H9 (cell line): Measurements from ENCODE around the gene RBM33. TPM values are rescaled to one million over a fixed set of nuclear protein-coding genes. Genes with fewer than 3 reads are reported as not detected.

Experiments
- DNase-seq: peaks from one replicate; pipeline ENCODE4 v3.0.0-alpha.2; 2017
- H2AFZ ChIP-seq: one replicate; pipeline ENCODE4 v1.6.1; 2013; ENCODE audit warnings: mild to moderate bottlenecking, low read length, control low read depth, moderate library complexity
- H2AK5ac ChIP-seq: 2 replicates; pipeline ENCODE4 v1.6.1; 2013; ENCODE audit warnings: low read length, control low read depth, mixed read lengths; ENCODE audit not compliant: insufficient read length
- H2BK120ac ChIP-seq: one replicate; pipeline ENCODE4 v1.6.1; 2013; ENCODE audit warnings: low read depth, mild to moderate bottlenecking, low read length, control low read depth, inconsistent platforms; ENCODE audit not compliant: poor library complexity, severe bottlenecking
- H2BK12ac ChIP-seq: 2 replicates; pipeline ENCODE4 v1.6.1; 2013; ENCODE audit warnings: low read length, control low read depth, mixed read lengths, low read depth; ENCODE audit not compliant: insufficient read length
- H2BK15ac ChIP-seq: 2 replicates; pipeline ENCODE4 v1.6.1; 2013; ENCODE audit warnings: low read depth, low read length, control low read depth
- H2BK20ac ChIP-seq: one replicate; pipeline ENCODE4 v1.6.1; 2013; ENCODE audit warnings: low read depth, mild to moderate bottlenecking, low read length, control low read depth, inconsistent platforms; ENCODE audit not compliant: poor library complexity, severe bottlenecking
- H2BK5ac ChIP-seq: 2 replicates; pipeline ENCODE4 v1.6.1; 2013; ENCODE audit warnings: low read length, control low read depth, mixed read lengths; ENCODE audit not compliant: insufficient read length
- H3K14ac ChIP-seq: 2 replicates; pipeline ENCODE4 v1.6.1; 2013; ENCODE audit warnings: low read length, control low read depth; ENCODE audit not compliant: insufficient read depth
- H3K18ac ChIP-seq: 2 replicates; pipeline ENCODE4 v1.6.1; 2013; ENCODE audit warnings: low read depth, mild to moderate bottlenecking, mixed read lengths, low read length, control low read depth; ENCODE audit not compliant: insufficient read length
- H3K23ac ChIP-seq: 2 replicates; pipeline ENCODE4 v1.6.1; 2013; ENCODE audit warnings: low read length, control low read depth, mixed read lengths, low read depth; ENCODE audit not compliant: insufficient read length
- H3K23me2 ChIP-seq: 2 replicates; pipeline ENCODE4 v1.6.1; 2013; ENCODE audit warnings: low read depth, mild to moderate bottlenecking, mixed read lengths, low read length, control low read depth; ENCODE audit not compliant: insufficient read length, poor library complexity, severe bottlenecking
- H3K27ac ChIP-seq: 2 replicates; pipeline ENCODE4 v1.5.1; 2013; ENCODE audit warnings: low read length, control low read depth, mixed read lengths, low read depth; ENCODE audit not compliant: insufficient read length
- H3K27me3 ChIP-seq: 2 replicates; pipeline ENCODE4 v1.6.1; 2013; ENCODE audit warnings: low read length, control low read depth, inconsistent platforms; ENCODE audit not compliant: insufficient read depth
- H3K4ac ChIP-seq: 2 replicates; pipeline ENCODE4 v1.6.1; 2013; ENCODE audit warnings: low read depth, mild to moderate bottlenecking, control low read depth, inconsistent platforms, low read length, moderate library complexity
- H3K4me1 ChIP-seq: 2 replicates; pipeline ENCODE4 v1.6.1; 2013; ENCODE audit warnings: low read length, control low read depth, inconsistent platforms; ENCODE audit not compliant: insufficient read depth
- H3K4me2 ChIP-seq: 2 replicates; pipeline ENCODE4 v1.6.1; 2013; ENCODE audit warnings: low read length, control low read depth, mixed read lengths; ENCODE audit not compliant: insufficient read length, insufficient read depth
- H3K56ac ChIP-seq: 2 replicates; pipeline ENCODE4 v1.6.1; 2013; ENCODE audit warnings: low read depth, mild to moderate bottlenecking, mixed read lengths, low read length, control low read depth; ENCODE audit not compliant: insufficient read length
- H3K79me1 ChIP-seq: 2 replicates; pipeline ENCODE4 v1.6.1; 2013; ENCODE audit warnings: low read depth, mild to moderate bottlenecking, moderate library complexity, low read length, control low read depth, inconsistent platforms; ENCODE audit not compliant: insufficient read depth, poor library complexity, severe bottlenecking
- H3K79me2 ChIP-seq: 2 replicates; pipeline ENCODE4 v1.6.1; 2013; ENCODE audit warnings: low read length, control low read depth, inconsistent platforms; ENCODE audit not compliant: insufficient read depth
- H3K9ac ChIP-seq: 2 replicates; pipeline ENCODE4 v1.6.1; 2013; ENCODE audit warnings: low read length, control low read depth, mixed read lengths; ENCODE audit not compliant: insufficient read length; ENCODE audit errors: extremely low read depth
- H3K9me3 ChIP-seq: one replicate; pipeline ENCODE4 v1.6.1; 2013; ENCODE audit warnings: low read depth, low read length, inconsistent platforms; ENCODE audit not compliant: control insufficient read depth
- H3T11ph ChIP-seq: one replicate; pipeline ENCODE4 v1.6.1; 2013; ENCODE audit warnings: mild to moderate bottlenecking, low read length, control low read depth, inconsistent platforms
- H4K20me1 ChIP-seq: one replicate; pipeline ENCODE4 v1.6.1; 2013; ENCODE audit not compliant: control insufficient read depth, insufficient read length, insufficient read depth
- H4K5ac ChIP-seq: 2 replicates; pipeline ENCODE4 v1.6.1; 2013; ENCODE audit warnings: low read depth, mild to moderate bottlenecking, mixed read lengths, low read length, control low read depth; ENCODE audit not compliant: insufficient read length
- H4K8ac ChIP-seq: replicated peaks from 2 replicates; pipeline ENCODE4 v1.6.1; 2013; ENCODE audit warnings: low read length, control low read depth, mixed read lengths, low read depth; ENCODE audit not compliant: insufficient read length
- H4K91ac ChIP-seq: 2 replicates; pipeline ENCODE4 v1.6.1; 2013; ENCODE audit warnings: low read depth, mild to moderate bottlenecking, moderate library complexity, mixed read lengths, low read length, control low read depth; ENCODE audit not compliant: insufficient read length
- H3K27ac Mint-ChIP-seq, 3 experiments: 2 replicates in 2 of 3; 3 replicates in 1 of 3; pipeline ENCODE4 v1.8.0; 2020 to 2021; ENCODE audit warnings: mixed read lengths in 3 of 3, mild to moderate bottlenecking in 1 of 3, moderate library complexity in 1 of 3
- H3K27me3 Mint-ChIP-seq: 2 replicates; pipeline ENCODE4 v1.8.0; 2021; ENCODE audit warnings: low read depth, mild to moderate bottlenecking, moderate library complexity, mixed read lengths
- H3K36me3 Mint-ChIP-seq, 3 experiments: 2 replicates in 2 of 3; 3 replicates in 1 of 3; pipeline ENCODE4 v1.8.0; 2020 to 2021; ENCODE audit warnings: low read depth in 3 of 3, mixed read lengths in 3 of 3; ENCODE audit not compliant: insufficient read depth in 1 of 3
- H3K4me1 Mint-ChIP-seq, 2 experiments: 2 replicates each; pipeline ENCODE4 v1.8.0; 2020; ENCODE audit warnings: mixed read lengths in 2 of 2
- H3K4me3 Mint-ChIP-seq, 2 experiments: 2 replicates in 1 of 2; 3 replicates in 1 of 2; pipeline ENCODE4 v1.8.0; 2020 to 2021; ENCODE audit warnings: mild to moderate bottlenecking in 2 of 2, mixed read lengths in 2 of 2, moderate library complexity in 1 of 2
- H3K9me3 Mint-ChIP-seq, 2 experiments: 2 replicates in 1 of 2; 3 replicates in 1 of 2; pipeline ENCODE4 v1.8.0; 2020; ENCODE audit warnings: mild to moderate bottlenecking in 2 of 2, mixed read lengths in 2 of 2, moderate library complexity in 1 of 2
- CTCF ChIP-seq: fragments of 200-600 bp; sonication (generic); conservative IDR thresholded peaks from 3 replicates; pipeline ENCODE4 v1.8.0; 2021; ENCODE audit warnings: antibody characterized with exemption, mild to moderate bottlenecking
- WGBS: extraction: QIAGEN DNeasy Blood & Tissue Kit; methylation state at CpG from one replicate; pipeline ENCODE4 v1.1.7; 2013; ENCODE audit warnings: missing lambda C conversion rate, low lambda C conversion rate, mixed read lengths; ENCODE audit not compliant: insufficient read length; ENCODE audit errors: extremely low coverage; 5-methylcytosine and 5-hydroxymethylcytosine counted together
- total RNA-seq: library from RNA; stranded (reverse); gene quantifications from 2 replicates; pipeline ENCODE4 v1.2.1, GENCODE V29; 2021

The RBM33 gene
- total RNA-seq, 1 experiment from 2014 or later = 71.3 TPM

DNA sequence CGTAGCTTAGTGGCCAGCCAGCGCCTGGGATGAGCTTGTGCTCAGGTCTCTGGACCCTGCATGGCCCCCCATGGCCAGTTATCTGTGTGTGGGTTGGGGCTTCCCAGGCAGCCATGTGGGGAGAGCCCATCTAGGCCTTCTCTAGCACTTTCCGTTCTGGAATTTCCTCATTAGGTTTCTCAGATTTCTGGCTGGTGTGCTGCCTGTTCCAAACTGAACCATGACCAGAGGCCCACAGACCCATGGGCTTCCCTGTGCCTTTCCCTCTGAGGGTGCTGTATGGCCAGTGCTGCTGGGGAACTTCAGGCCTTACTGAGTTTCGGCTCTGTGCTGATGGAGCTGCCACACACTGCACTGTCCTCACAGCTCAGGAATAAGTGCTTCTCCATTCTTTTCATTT, 117.6 kb downstream of the RBM33 start:
- Histone ChIP-seq H2BK12ac (no peak overlapping the region), H2BK120ac (no peak overlapping the region), H4K20me1 (no peaks in the 10 kb centered on the region), H3K18ac (no peak overlapping the region), H2BK15ac (no peak overlapping the region), H3K9me3 (no peaks in the 10 kb centered on the region), H4K8ac (no peak overlapping the region), H3K23ac (no peak overlapping the region), H4K91ac (no peak overlapping the region), H3K27ac (no peak overlapping the region), H3K23me2 (no peaks in the 10 kb centered on the region), H3K27me3 (no peaks in the 10 kb centered on the region), H2AK5ac (no peak overlapping the region), H2BK20ac (no peak overlapping the region), H3K4ac (no peak overlapping the region), H3T11ph (no peak overlapping the region), H3K4me2 (no peak overlapping the region), H4K5ac (no peak overlapping the region), H3K14ac (no peak overlapping the region), H3K79me1 (no peaks in the 10 kb centered on the region), H3K56ac (no peak overlapping the region), H2AFZ (no peak overlapping the region), H3K4me1 (no peaks in the 10 kb centered on the region; the same call in 1 of the 2 replicates), H2BK5ac (no peak overlapping the region), H3K79me2 (peaks cover 4% of the 10 kb centered on the region; the same call in 1 of the 2 replicates), H3K9ac (no peak overlapping the region)
- no peak for TF ChIP-seq CTCF
- Mint-ChIP-seq H3K27ac (peak overlapping the region in 2 of 3 experiments; percentile 12 to 35; a peak in 2 of 7 replicates), H3K36me3 (peaks cover 22 to 46% (median 44%) of the 10 kb centered on the region in 3 experiments), H3K4me3 (no peak overlapping the region), H3K4me1 (peaks cover 43 to 51% of the 10 kb centered on the region in 2 experiments), H3K27me3 (no peaks in the 10 kb centered on the region), H3K9me3 (peaks cover 2 to 4% of the 10 kb centered on the region in 2 experiments; a peak in 2 of 5 replicates)
- WGBS = no CpG with 5 or more reads among the region's 4 CpGs
- DNase-seq = no peak
